ENCODE data around the gene ERBB3. TPM values are rescaled to one million over a fixed set of nuclear protein-coding genes. Genes with fewer than 3 reads are reported as not detected.

Gene ERBB3
- total RNA-seq, 4 donors from 2014 or later: 13.9 to 25.0 (median 19.0) TPM

- Histone ChIP-seq H3K36me3 (peaks cover 16 to 22% (median 16%) of the 10 kb centered on the region in 4 donors), H3K9me3 (no peaks in the 10 kb centered on the region), H3K4me1 (peaks cover 16 to 33% (median 28%) of the 10 kb centered on the region in 4 donors), H3K4me3 (peak overlapping the region; percentile 67 to 91 (median 72)), H3K27ac (replicated peaks in 1 of 4) (peak overlapping the region; percentile 87 to 90 (median 88)), H3K27me3 (no peaks in the 10 kb centered on the region)
- intact Hi-C loops (cut with DNase I): loop anchor here (2.0 to 5.0 kb wide), 3 partner anchors 22 to 106 kb away; partner anchors contain the start of genes ERBB3 and SUOX
- 60% methylated on average over 6 of the region's 6 CpGs for WGBS
- TF ChIP-seq CTCF (IDR thresholded peaks at IDR 0.05): no peak
- no peak for TF ChIP-seq EP300 (IDR thresholded peaks at IDR 0.05)
- TF ChIP-seq POLR2A (IDR thresholded peaks at IDR 0.05; ENCODE audit: low read depth): no peak
- no peak for TF ChIP-seq POLR2AphosphoS5 (IDR thresholded peaks at IDR 0.05)
- no peak for DNase-seq (ENCODE audit: extremely low spot score)
These were observed 23.2 kb downstream of the ERBB3 start for GRCh38 chr12:56103066-56103711.

- peaks cover 16 to 33% (median 28%) of the 10 kb centered on the region in 4 donors for H3K4me1 ChIP-seq
- peak overlapping the region; percentile 67 to 91 (median 72) for H3K4me3 ChIP-seq
- WGBS: 7% methylated on average over 8 of the region's 8 CpGs
- no peak for DNase-seq (ENCODE audit: extremely low spot score)
- H3K36me3 ChIP-seq: peaks cover 17 to 28% (median 22%) of the 10 kb centered on the region in 4 donors
- H3K27ac ChIP-seq (replicated peaks in 1 of 4): peak overlapping the region; percentile 87 to 90 (median 88)
- intact Hi-C loops (cut with DNase I): loop anchor here (2.0 to 5.0 kb wide), 3 partner anchors 23 to 106 kb away; partner anchors contain the start of genes ERBB3 and SUOX
- TF ChIP-seq EP300 (IDR thresholded peaks at IDR 0.05) (no peak), CTCF (IDR thresholded peaks at IDR 0.05) (no peak), POLR2AphosphoS5 (IDR thresholded peaks at IDR 0.05) (no peak), POLR2A (IDR thresholded peaks at IDR 0.05; ENCODE audit: low read depth) (no peak)
- no peaks in the 10 kb centered on the region for H3K27me3 ChIP-seq
- no peaks in the 10 kb centered on the region for H3K9me3 ChIP-seq
These were observed 23.8 kb downstream of the ERBB3 start for GRCh38 chr12:56103823-56104108.

- intact Hi-C loops (cut with DNase I): loop anchor here (5.0 kb wide), 2 partner anchors 57 to 107 kb away; partner anchors contain the start of gene SUOX
These were observed 24.3 kb downstream of the ERBB3 start, which contains the start of gene PA2G4 for GRCh38 chr12:56104109-56104814. PA2G4 (plus strand) TSS chr12:56104559; CDS start chr12:56104738, 179 bp downstream.

More at GRCh38 chr12:56104109-56104814, 24.3 kb downstream of the ERBB3 start, which contains the start of gene PA2G4:
- TF ChIP-seq EP300 (IDR thresholded peaks at IDR 0.05): peak; percentile 52
- TF ChIP-seq POLR2A (IDR thresholded peaks at IDR 0.05; ENCODE audit: low read depth): peak; percentile 78
- peak in 1 of 3 experiments; percentile 26 for TF ChIP-seq CTCF (IDR thresholded peaks at IDR 0.05)
- peak; percentile 93 to 99 for TF ChIP-seq POLR2AphosphoS5 (IDR thresholded peaks at IDR 0.05)
- DNase-seq (ENCODE audit: extremely low spot score): peak; percentile 99
- Histone ChIP-seq H3K27ac (replicated peaks in 1 of 4) (peak within 1 kb of the TSS; percentile 87 to 90 (median 88)), H3K9me3 (no peaks in the 10 kb centered on the region), H3K27me3 (no peaks in the 10 kb centered on the region), H3K36me3 (peaks cover 21 to 31% (median 27%) of the 10 kb centered on the region in 4 donors), H3K4me1 (peaks cover 16 to 33% (median 28%) of the 10 kb centered on the region in 4 donors), H3K4me3 (peak within 1 kb of the TSS; percentile 67 to 91 (median 72))
- WGBS: under 1% methylated on average over 34 of the region's 60 CpGs
